HG03103 (cell line): ENCODE results near the gene LAMB3.

Experiments used
- ATAC-seq: cut with Tn5 transposase; IDR thresholded peaks from one replicate; pipeline ENCODE4 v1.9.1; 2021; ENCODE audit warnings: low read depth; ENCODE audit not compliant: unreplicated experiment

LAMB3 gene

GRCh38 chr1:209600541-209600940 lies 51.7 kb downstream of the LAMB3 start:
- no peak for ATAC-seq

GRCh38 chr1:209598227-209598626 lies 54.0 kb downstream of the LAMB3 start:
- ATAC-seq = no peak

- ATAC-seq = no peak
Measured at GRCh38 chr1:209597499-209597898, 54.7 kb downstream of the LAMB3 start.

- ATAC-seq = no peak
Measured at GRCh38 chr1:209595599-209596285, 56.5 kb downstream of the LAMB3 start.

- no peak for ATAC-seq
Measured at GRCh38 chr1:209595028-209595427, 57.2 kb downstream of the LAMB3 start.

- ATAC-seq = no peak
Measured at GRCh38 chr1:209594440-209594839, 57.8 kb downstream of the LAMB3 start.

GRCh38 chr1:209593747-209594146 lies 58.5 kb downstream of the LAMB3 start:
- ATAC-seq = no peak

- no peak for ATAC-seq
Measured at GRCh38 chr1:209590405-209590804, 61.8 kb downstream of the LAMB3 start.

GRCh38 chr1:209589863-209590262 lies 62.4 kb downstream of the LAMB3 start:
- ATAC-seq = no peak

GRCh38 chr1:209589440-209589839 lies 62.8 kb downstream of the LAMB3 start:
- ATAC-seq = no peak

GRCh38 chr1:209587789-209588188 lies 64.4 kb downstream of the LAMB3 start:
- no peak for ATAC-seq

- ATAC-seq = no peak
Measured at GRCh38 chr1:209586221-209586740, 65.9 kb downstream of the LAMB3 start.

- no peak for ATAC-seq
Measured at GRCh38 chr1:209585672-209586071, 66.6 kb downstream of the LAMB3 start.

GRCh38 chr1:209585197-209585596 lies 67.0 kb downstream of the LAMB3 start:
- no peak for ATAC-seq

- ATAC-seq = no peak
Measured at GRCh38 chr1:209584231-209584672, 68.0 kb downstream of the LAMB3 start.

- ATAC-seq = no peak
Measured at GRCh38 chr1:209583408-209583807, 68.8 kb downstream of the LAMB3 start, which contains the start of gene CAMK1G. Gene CAMK1G, plus strand, starts transcription at chr1:209583714. Its CDS starts 11,270 bp downstream, at chr1:209594984.

- no peak for ATAC-seq
Measured at GRCh38 chr1:209580577-209580976, 71.6 kb downstream of the LAMB3 start.

- ATAC-seq = no peak
Measured at GRCh38 chr1:209577346-209577745, 74.9 kb downstream of the LAMB3 start.

GRCh38 chr1:209576392-209577197 lies 75.6 kb downstream of the LAMB3 start:
- peak; percentile 86 for ATAC-seq

GRCh38 chr1:209570743-209571142 lies 81.5 kb downstream of the LAMB3 start:
- no peak for ATAC-seq

- no peak for ATAC-seq
Measured at GRCh38 chr1:209569455-209570207, 82.6 kb downstream of the LAMB3 start.
